HG03442 (cell line): ENCODE measurements around the gene SYNDIG1.

Experiments used
- ATAC-seq: cut with Tn5 transposase; IDR thresholded peaks from one replicate; pipeline ENCODE4 v1.9.1; 2021; ENCODE audit warnings: mild to moderate bottlenecking, moderate library complexity; ENCODE audit not compliant: unreplicated experiment

The SYNDIG1 gene

GRCh38 chr20:24701668-24702067 is 232.2 kb downstream of the SYNDIG1 start:
- no peak for ATAC-seq

DNA sequence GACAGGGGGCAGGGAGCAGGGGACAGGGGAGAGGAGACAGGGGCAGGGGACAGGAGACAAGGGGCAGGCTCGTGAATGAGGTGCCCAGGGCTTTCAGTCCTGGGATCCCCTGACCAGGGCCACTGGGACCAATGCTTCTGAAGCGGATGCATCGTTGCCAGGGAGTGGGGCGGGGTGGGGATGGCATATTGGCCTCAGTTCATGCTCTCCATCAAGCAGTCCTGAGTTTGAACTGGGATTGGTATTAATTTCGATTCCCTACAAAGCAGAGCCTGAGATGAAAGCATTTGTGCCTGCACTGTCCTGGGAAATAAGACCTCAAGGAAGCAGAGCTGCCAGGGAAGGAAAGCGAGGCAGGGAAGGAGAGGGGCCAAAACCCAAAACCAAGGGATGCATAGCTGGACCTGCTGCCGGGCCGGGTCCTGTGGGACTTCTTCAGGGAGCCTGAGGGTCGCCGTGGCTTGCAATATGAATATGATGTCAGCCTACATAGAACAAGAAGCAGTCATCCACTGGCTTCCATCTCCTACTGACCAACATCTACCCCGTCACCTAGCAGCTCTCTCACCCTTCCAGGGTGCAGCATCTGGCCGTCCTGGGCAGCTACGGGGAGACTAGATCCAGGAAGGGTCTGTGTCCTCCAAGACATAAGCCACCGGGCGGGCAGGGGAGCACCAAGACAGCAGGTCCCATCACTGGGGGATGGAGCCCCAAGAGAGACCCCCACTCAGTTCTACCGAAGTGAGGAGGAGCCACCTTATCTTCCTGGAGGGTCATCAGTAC is 233.3 kb downstream of the SYNDIG1 start:
- no peak for ATAC-seq

DNA sequence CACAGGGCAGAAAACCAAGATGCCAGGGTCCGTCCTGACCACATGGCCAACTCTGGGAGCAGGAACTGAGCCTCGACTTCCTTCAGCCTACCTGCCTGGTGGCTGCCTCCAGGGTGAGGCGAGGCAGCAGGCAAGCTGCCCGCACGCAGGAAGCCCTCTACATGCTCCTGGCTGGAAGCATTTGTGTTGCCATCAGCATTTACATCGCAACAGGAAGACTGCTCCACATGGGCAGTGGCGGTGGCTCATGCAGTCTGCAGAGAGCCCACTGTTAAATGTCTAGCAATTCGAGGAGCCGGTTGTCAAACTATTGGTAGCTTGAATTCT is 233.8 kb downstream of the SYNDIG1 start:
- no peak for ATAC-seq

DNA sequence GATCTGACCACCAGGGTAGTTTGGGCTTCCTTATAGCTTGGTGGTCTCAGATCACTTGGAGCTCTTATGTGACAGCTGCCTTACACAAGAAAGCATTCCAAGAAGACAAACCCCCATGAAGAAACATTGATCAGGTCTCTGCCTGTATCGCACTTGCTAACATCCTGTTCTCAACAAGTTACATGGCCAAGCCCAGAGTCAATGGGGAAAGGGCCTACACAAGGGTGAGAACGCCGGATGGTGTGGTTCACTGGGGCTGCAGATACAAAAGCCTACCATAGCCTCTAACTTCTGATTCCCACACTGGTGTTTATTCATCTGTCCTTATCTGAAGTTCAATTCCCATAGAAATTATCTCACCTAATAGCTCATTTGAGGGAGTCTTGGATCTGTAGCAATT is 235.5 kb downstream of the SYNDIG1 start:
- no peak for ATAC-seq

- no peak for ATAC-seq
Measured at GRCh38 chr20:24705486-24705885, 236.1 kb downstream of the SYNDIG1 start.

DNA sequence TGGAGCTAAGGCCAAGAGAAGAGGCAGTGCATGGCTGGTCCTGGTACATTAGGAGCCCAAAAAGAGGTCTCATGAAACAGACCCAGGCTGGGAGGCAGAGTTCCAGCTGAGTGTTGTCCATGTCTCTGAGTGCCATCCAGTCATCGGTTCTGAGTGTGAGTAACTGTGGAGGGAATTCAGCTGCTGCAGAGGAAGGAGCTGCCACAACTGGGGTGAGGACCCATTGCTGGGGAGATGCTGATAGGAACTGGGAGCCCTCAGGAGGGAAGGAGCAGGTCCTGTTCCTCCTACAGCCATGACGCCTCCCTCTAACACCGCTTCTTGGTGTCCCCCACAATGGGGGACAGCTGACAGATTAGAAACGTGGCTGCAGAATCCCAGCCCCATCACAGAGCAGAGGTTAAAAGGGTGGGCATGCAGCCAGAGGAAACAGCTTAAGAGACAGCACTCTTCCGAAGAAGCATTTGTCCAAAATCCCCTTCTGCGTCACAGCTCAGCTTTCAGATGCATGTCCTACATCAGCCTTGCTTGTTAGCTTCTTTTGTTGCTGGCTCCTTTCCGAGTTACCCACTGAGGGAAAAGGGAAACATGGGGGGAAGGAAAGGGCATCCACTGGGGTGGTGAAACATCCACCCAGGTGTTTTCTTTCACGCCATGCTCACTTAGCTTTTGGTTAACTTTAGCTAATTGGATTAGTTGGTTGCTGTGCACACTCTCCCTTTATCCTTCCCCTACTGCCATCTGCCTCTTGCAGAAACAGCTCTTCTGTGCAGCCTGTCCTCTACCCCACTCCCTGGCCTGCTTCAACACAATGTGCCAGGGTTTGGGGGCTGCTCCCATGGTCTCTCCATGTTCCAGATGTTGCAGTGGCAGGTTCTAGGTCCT is 239.2 kb downstream of the SYNDIG1 start:
- no peak for ATAC-seq
